Myocyte (in vitro differentiated cells): ENCODE data around the gene MAPRE2. TPM values are rescaled to one million over a fixed set of nuclear protein-coding genes. Genes with fewer than 3 reads are reported as not detected.
A peak's percentile ranks its signal among the peaks of the same experiment; 100 is the strongest.

ENCODE experiments used
- DNase-seq: peaks from one replicate; pipeline ENCODE4 v3.0.0-alpha.2; 2012; ENCODE audit warnings: low read depth
- total RNA-seq: library from RNA; depleted of rRNA; stranded (reverse); fragments of >200 nt; gene quantifications from 2 replicates; pipeline ENCODE4 v1.2.3, GENCODE V29; 2014

MAPRE2 gene
- total RNA-seq, 1 donor from 2014 or later: 38.2 TPM

DNA sequence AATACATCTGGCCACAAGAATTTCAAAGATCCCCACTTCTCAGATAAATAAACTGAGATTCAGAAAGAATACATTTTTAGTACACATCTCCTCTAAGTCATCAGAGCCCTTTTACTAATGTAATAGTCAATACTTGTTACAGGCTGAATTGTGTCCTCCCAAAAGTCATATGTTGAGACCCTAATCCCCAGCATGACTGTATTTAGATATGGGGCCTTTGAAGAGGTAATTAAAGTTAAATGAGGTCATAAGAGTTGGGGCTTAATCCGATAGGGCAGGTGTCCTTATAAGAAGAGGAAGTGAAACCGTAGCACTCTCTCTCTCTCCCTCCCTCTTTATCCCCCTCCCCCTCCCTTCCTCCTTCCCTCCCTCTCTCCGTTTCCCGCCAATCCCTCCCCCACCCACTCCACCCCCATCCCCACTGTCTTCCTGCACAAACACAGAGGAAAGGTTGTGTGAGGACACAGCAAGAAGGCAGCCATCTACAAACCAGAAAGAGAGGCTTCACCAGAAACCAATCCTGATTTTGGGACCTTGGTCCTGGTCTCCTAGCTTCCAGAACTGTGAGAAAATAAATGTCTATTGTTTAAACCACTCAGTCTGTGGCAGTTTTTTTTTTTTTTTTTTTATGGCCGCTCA lies 133.0 kb downstream of the MAPRE2 start:
- no peak for DNase-seq

DNA sequence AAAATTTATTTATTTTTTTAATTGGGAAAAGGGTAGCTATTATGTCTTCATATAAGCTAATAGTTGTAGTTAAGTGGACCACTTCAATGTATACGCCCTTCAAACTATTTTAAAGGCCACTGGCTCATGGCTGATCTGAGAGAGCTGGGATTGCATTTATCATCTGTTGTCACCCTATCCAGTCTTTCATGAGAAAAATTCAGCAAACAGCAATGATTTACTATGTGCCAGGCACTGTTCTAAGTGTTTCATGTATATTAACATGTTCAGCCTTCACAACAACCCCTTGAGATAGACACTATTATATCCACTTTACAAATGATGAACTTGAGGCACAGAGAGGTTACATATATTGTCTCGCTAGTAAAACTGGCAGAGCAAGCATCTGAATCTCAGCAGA lies 133.5 kb downstream of the MAPRE2 start:
- no peak for DNase-seq

DNA sequence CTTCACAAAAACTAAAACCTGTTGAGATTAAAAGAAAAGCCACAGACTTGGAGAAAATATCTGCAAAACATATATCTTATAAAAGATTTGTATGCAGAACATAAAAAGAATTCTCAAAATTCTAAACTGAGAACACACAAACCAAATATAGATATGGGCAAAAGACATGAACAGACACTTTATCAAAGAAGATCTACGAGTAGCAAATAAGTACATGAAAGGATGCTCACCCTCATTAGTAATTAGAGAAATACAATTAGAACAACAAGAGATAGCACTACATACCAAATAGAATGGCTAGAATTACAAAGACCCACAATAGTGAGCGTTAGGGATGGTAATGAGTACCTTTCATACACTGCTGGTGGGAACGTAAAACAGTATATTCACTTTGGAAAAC lies 135.7 kb downstream of the MAPRE2 start:
- DNase-seq: no peak

DNA sequence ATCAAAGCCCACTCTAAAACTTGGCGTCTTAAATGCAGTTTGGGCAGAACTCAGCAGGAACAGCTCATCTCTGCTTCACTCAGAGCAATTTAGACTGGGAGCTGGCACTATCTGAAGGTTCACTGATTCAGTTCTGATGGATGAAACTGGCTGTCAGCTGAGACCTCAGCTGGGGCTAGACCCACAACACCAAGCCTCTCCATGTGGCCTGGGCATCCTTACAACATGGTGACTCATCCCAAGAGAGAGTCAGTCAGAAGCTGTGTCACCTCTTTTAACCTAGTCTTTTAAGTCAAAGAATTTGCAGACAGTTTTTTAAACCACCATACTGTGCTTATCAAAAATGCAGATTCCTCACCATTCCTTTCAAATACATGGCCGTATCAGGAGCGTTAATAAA lies 137.0 kb downstream of the MAPRE2 start:
- peak; percentile 77 for DNase-seq

DNA sequence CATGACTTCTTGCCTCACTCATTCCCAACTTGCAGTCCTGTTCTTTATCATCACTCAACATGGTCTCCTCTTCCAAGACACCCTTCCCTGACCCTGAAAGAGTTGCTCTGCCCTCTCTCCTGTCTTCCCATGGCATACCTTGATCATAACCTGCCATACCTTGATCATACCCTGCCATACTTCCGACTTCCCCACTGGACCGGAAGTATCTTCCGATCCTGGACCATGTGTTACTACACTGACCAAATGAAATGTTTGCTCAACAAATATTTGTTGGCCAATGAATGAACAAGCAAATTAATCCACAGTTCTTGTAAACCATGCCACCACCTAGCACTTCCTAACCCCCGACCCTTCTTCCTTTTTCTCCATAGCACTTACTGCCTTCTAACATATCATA lies 138.7 kb downstream of the MAPRE2 start:
- no peak for DNase-seq

DNA sequence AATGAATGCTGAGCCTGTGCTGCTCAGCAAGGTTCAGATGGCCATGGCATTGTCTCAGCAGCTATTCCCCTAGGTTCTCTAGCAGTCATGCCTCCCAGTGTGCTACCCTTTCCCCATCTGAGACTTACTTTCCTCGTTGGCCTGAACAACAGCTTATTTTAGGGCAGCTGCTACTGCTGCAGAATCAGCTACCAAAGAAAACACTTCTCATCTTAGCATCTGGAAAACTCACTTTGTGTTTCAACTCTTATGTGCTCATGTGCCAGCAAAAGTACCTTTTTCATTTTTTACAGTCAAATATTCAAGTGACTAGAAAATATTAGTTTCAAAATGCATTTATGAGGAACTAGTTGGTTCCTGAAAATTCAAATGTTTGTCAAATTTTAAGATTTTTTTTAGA lies 139.2 kb downstream of the MAPRE2 start:
- DNase-seq: no peak

DNA sequence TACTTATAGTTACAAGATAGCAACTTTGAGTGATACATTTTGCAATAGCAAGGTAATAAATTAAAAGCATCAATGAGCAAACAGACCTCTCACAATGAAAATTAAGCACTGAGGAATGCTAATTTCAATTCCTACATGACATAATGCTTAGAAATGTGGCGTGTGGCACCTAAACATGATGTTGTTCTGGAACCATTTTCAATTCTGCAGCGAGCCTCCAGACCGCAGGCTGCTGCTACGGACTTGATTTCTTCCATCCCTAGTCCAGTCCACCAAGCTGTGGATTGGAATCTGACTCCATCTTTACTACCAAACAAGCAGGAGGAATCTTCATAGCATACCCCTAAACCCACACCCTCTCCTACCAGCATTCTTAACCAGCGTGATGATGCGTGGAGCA lies 140.9 kb downstream of the MAPRE2 start:
- no peak for DNase-seq

DNA sequence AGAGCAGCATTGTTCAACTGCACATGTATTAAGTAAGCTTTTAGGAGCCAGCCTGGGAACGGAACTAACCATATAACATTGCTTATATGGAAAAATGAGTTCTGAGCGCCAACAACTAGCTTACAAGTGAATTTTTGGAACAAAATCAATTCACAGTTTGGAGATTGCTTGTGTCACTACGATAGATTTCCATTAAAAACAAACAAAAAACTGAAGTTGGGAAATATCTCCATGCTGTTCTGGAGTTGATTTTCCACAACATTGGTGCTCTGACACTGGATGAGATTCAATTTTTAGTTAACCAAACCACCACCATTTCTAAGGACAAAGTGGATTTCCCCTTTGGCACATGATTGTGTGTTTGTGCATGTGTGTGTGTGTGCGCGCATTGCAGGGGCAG lies 142.7 kb downstream of the MAPRE2 start:
- DNase-seq: no peak

DNA sequence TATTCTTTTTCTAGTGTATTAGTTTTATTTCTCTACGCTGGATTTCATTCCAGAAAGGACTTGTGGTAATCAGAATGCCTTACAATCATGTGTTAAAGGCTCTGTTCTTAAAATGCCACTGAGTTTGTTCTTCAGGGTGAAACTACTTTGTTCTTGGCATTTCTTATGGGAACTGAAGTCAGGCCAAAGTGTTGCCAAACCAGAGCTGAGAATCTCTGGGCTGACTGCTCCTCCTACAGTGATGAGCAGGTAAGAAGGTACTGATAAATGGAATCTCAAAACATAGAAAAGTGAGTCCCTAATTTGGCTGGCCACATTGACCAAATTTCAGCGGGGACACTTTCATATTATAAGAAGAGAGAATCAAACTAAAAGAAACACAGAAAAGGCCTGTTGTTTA lies 144.6 kb downstream of the MAPRE2 start:
- no peak for DNase-seq

DNA sequence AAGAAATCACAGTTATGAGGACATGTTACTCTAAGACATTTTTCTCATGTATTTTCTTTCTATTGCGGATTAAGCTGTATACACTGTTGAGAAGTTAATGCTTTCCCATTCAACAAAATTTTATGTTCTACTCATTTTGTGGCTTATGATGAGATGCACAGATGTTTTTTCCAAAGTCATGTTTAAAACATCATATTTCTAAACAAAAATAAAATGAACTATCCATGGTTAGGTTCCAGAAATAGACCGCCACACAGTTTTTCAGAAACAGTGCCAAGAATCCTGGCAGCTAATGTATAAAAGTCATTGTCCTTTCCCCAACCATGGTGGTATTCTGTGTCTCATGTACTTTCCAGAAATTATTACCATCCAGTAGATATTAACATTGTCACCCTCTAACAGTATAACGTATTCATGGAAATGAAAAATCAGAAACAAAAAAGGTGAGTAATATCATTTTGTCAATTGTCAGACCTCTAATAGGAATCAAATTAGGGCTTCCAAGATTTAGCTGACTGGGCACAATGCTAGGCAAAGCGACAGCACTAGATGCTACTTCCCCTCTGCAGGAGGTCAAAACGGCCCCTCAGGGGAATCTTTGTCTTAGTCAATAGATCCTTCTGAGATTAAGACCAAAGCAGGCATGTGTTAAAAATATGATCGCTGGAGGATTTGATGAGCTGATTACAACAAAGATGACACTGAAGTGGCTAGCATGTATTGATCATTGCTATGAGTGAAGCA lies 145.2 kb downstream of the MAPRE2 start:
- DNase-seq: no peak

DNA sequence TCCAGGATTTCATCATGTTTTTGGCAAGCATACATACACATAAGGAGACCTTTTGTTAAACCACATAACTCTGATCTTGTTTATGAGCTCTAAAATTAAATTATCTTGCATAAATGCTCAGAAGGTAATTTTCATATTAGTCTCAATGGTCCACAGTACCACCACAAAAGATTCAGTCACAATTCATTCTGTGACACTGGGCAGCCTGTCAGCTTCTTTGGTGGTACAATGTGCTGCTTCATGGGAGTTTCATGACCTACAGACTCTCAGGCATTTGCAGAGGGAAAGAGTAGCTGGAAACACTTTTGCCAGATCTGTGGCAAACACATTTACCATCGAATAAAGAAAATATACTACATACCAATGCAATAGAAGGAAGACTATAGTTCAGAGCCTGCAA lies 148.3 kb downstream of the MAPRE2 start:
- DNase-seq: no peak

DNA sequence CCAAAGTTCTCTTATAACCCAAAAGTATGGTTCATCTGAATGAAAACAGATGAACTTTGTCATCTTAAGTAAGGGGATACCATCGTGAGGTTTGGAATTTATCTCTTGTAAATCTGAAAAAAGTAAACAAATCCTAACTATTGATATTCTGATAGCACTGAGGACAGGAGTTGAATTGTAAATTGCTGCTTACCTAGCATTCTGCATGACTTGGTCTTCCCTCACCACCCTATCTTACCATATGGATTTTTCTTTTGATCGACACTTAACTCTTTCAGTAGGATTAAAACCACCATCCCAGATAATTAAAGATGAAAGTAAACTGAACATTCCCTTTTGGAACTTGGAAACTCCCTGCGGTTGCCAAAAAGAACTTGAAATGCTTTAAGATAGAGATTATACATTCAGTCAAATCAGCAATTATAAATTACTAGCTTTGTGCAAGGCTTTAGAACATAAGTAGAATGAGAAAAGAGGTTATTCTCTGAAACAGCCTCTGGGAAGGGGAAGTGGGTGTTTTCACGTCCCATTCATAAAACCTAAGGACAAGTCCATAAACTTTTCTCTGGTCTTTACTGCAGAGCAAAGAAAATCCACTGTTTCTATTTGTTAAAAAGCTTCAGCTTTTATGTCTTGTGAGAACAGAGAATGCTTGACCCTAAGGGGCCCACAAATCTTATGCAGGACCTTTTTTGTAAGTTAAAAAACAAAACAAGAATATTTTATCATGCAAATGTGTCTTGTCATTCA lies 149.9 kb downstream of the MAPRE2 start:
- DNase-seq: no peak

DNA sequence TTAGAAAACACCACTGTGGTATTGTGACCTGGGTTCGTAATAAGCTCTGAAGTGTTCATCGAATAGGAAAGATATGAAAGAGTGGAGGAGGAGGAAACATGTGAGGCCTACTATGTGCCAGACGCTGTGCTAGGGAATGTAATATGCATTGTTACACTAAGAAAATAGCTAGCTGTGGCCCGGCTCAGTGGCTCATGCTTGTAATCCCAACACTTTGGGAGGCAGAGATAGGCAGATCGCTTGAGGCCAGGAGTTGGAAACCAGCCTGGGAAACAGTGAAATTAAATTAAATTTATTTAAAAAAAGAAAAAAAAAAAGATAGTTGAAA lies 150.4 kb downstream of the MAPRE2 start:
- DNase-seq: no peak

DNA sequence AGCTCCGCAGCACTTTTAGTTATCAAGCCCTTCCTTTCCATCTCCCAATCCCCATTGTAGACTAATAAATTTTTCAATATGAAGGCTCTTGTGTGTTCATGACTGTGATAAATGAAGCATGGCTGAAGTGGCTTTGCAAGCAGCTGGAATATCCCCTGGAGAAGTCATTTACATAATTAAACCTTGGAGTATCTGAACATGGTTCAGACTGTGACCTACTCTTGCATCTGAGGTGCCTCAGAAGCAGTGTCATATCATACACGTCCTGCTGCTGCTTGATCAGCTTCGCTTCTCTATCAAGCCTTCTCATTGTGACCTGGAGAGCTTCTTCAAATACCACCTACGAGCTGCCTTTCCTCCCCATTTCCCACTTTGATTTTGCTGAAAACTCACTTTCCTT lies 151.2 kb downstream of the MAPRE2 start:
- DNase-seq: no peak

Other genes with a start within 250 kb of the MAPRE2 start
- 13.9 and 16.5 TPM in 2 replicates for gene ZNF397, start 199.6 kb downstream of the MAPRE2 start, total RNA-seq
- gene ZSCAN30, start 248.8 kb downstream of the MAPRE2 start, total RNA-seq: 20.0 and 21.8 TPM in 2 replicates